Measurements from ENCODE around the gene PIK3R4. TPM values are rescaled to one million over a fixed set of nuclear protein-coding genes. Genes with fewer than 3 reads are reported as not detected.

PIK3R4 gene
- polyA plus RNA-seq, 1 donor (not counting 4 experiments of a cell fraction or from before 2014, with no cell fraction given), result 49.2 TPM

DNA sequence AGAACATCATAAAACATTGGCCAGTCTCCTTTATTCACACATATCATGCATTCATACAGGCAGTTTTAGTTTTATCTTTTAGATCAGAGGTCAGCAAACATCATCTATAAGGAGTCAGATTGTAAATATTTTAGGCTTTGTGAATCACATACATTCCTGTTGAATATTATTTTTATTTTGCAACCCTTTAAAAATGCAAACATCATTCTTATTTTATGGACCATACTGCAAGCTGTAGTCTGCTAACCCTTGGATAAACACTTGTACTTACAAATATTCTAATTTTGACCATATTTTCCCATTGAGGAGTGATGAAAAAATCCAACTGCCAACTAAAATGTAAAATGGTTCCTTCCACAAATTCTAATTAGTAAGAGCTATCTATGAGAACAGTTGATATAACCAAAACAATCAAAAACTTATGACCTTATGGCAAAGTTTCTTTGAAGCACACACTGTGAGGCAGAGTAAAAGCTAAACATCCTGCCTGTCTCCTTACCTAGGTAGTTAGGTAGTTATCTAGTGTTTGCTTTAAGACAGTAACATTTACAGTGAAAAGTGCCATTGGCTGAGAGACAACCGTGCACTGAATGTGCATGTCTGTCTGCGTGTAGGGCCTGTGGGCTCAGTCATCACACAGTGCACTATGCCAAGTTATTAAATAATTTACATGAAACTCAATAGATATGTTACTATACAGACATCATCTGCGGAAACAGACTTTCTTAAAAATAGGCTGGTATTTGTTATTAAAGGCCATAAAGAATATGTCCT lies 57.7 kb downstream of the PIK3R4 start:
- no peaks in the 10 kb centered on the region for H4K20me1 ChIP-seq (ENCODE audit: control insufficient read depth, extremely low read depth, insufficient read depth, low read length)
- dilution Hi-C loops (cut with MboI; ENCODE audit: extremely low pct_ligation_motif_present, low sequenced_read_pairs), result no loop called here
- no peaks in the 10 kb centered on the region for H3K79me2 ChIP-seq (ENCODE audit: control insufficient read depth, insufficient read depth, low read length)
- H3K4me3 ChIP-seq (ENCODE audit: control insufficient read depth in 2 of 3, extremely low read depth in 1 of 3, insufficient read depth in 2 of 3, low read depth in 1 of 3, low read length in 3 of 3), result no peak overlapping the region
- no peaks in the 10 kb centered on the region for H3K9me3 ChIP-seq (ENCODE audit: control insufficient read depth, low read depth, low read length)
- FAIRE-seq (no peak), DNase-seq (ENCODE audit: low read depth, low spot score) (no peak)
- peaks cover 10% of the 10 kb centered on the region for H3K4me1 ChIP-seq (ENCODE audit: control insufficient read depth, extremely low read depth, insufficient read depth, low read length)
- no peak overlapping the region for H2AFZ ChIP-seq (ENCODE audit: control insufficient read depth, low read length)
- TF ChIP-seq EZH2 (IDR thresholded peaks at IDR 0.05; ENCODE audit: low read length), result no peak
- TF ChIP-seq, protein P1, sequence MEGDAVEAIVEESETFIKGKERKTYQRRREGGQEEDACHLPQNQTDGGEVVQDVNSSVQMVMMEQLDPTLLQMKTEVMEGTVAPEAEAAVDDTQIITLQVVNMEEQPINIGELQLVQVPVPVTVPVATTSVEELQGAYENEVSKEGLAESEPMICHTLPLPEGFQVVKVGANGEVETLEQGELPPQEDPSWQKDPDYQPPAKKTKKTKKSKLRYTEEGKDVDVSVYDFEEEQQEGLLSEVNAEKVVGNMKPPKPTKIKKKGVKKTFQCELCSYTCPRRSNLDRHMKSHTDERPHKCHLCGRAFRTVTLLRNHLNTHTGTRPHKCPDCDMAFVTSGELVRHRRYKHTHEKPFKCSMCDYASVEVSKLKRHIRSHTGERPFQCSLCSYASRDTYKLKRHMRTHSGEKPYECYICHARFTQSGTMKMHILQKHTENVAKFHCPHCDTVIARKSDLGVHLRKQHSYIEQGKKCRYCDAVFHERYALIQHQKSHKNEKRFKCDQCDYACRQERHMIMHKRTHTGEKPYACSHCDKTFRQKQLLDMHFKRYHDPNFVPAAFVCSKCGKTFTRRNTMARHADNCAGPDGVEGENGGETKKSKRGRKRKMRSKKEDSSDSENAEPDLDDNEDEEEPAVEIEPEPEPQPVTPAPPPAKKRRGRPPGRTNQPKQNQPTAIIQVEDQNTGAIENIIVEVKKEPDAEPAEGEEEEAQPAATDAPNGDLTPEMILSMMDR (optimal IDR thresholded peaks at IDR 0.05 in 1 of 3, IDR thresholded peaks at IDR 0.05 in 1 of 3, conservative IDR thresholded peaks at IDR 0.05 in 1 of 3; ENCODE audit: extremely low read depth in 1 of 3, insufficient read depth in 2 of 3, low read length in 3 of 3), result no peak
- no peak overlapping the region for H3K4me2 ChIP-seq (ENCODE audit: control insufficient read depth, extremely low read depth, insufficient read depth, low read depth, low read length)
- peaks cover 3 to 6% of the 10 kb centered on the region in 2 experiments for H3K36me3 ChIP-seq (ENCODE audit: control insufficient read depth in 2 of 2, extremely low read depth in 1 of 2, insufficient read depth in 2 of 2, low read length in 2 of 2)
- no peak overlapping the region for H3K27ac ChIP-seq (ENCODE audit: control insufficient read depth, insufficient read depth, low read length)
- H3K9me1 ChIP-seq (ENCODE audit: control insufficient read depth, extremely low read depth, insufficient read depth, low read length), result no peaks in the 10 kb centered on the region
- H3K9ac ChIP-seq (ENCODE audit: control insufficient read depth, extremely low read depth, insufficient read depth, low read length), result no peak overlapping the region
- no peaks in the 10 kb centered on the region for H3K27me3 ChIP-seq (ENCODE audit: control insufficient read depth, extremely low read depth, insufficient read depth, low read length)

DNA sequence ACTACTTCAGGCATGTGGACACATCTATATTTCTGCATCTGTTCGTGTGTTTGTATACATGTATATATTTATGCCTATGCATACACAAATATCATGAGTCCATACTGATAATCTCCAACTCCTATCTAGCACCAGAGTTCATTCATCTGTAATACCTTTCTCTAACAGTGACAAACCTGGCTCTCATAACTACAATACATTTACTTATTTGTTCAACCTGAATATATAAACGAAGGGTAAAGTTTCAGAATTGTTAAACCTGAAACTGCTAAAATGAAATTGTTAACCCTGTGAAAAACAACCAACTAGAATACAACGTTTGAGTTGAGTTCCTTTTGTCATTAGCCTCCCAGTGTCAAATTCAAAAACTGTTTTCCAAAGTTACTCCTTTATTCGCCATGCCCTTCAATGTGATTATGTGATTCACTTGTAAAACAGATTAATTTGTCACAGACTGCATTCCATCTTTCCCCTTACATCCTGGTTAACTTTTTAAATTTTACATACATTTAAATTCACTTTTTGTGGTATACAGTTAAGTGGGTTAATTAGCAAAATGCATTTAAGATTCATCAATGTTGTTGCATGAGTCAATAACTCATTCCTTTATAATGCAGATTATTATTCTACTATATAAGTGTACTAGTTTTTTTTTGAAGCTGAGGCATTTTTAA lies 58.5 kb downstream of the PIK3R4 start:
- H3K9me3 ChIP-seq (ENCODE audit: control insufficient read depth, low read depth, low read length), result no peaks in the 10 kb centered on the region
- no peak overlapping the region for H3K27ac ChIP-seq (ENCODE audit: control insufficient read depth, insufficient read depth, low read length)
- no peak overlapping the region for H3K4me3 ChIP-seq (ENCODE audit: control insufficient read depth in 2 of 3, extremely low read depth in 1 of 3, insufficient read depth in 2 of 3, low read depth in 1 of 3, low read length in 3 of 3)
- no peak overlapping the region for H2AFZ ChIP-seq (ENCODE audit: control insufficient read depth, low read length)
- H4K20me1 ChIP-seq (ENCODE audit: control insufficient read depth, extremely low read depth, insufficient read depth, low read length), result no peaks in the 10 kb centered on the region
- H3K9ac ChIP-seq (ENCODE audit: control insufficient read depth, extremely low read depth, insufficient read depth, low read length), result no peak overlapping the region
- H3K27me3 ChIP-seq (ENCODE audit: control insufficient read depth, extremely low read depth, insufficient read depth, low read length), result no peaks in the 10 kb centered on the region
- FAIRE-seq, result peak; percentile 23
- DNase-seq (ENCODE audit: low read depth, low spot score), result no peak
- peaks cover 8% of the 10 kb centered on the region for H3K4me1 ChIP-seq (ENCODE audit: control insufficient read depth, extremely low read depth, insufficient read depth, low read length)
- TF ChIP-seq, protein P1 (optimal IDR thresholded peaks at IDR 0.05 in 1 of 3, IDR thresholded peaks at IDR 0.05 in 1 of 3, conservative IDR thresholded peaks at IDR 0.05 in 1 of 3; ENCODE audit: extremely low read depth in 1 of 3, insufficient read depth in 2 of 3, low read length in 3 of 3), result no peak
- TF ChIP-seq EZH2 (IDR thresholded peaks at IDR 0.05; ENCODE audit: low read length), result no peak
- peaks cover 6 to 7% of the 10 kb centered on the region in 2 experiments for H3K36me3 ChIP-seq (ENCODE audit: control insufficient read depth in 2 of 2, extremely low read depth in 1 of 2, insufficient read depth in 2 of 2, low read length in 2 of 2)
- H3K79me2 ChIP-seq (ENCODE audit: control insufficient read depth, insufficient read depth, low read length), result no peaks in the 10 kb centered on the region
- H3K9me1 ChIP-seq (ENCODE audit: control insufficient read depth, extremely low read depth, insufficient read depth, low read length), result no peaks in the 10 kb centered on the region
- H3K4me2 ChIP-seq (ENCODE audit: control insufficient read depth, extremely low read depth, insufficient read depth, low read depth, low read length), result no peak overlapping the region
- dilution Hi-C loops (cut with MboI; ENCODE audit: extremely low pct_ligation_motif_present, low sequenced_read_pairs), result no loop called here
